HG03135 (cell line): ENCODE measurements around the gene CEP131.
"Not testable (repeated sequence)": the region's sequence is repeated elsewhere in the genome, so short reads cannot be mapped to it uniquely, and the experiment has no call there.

Source experiments
- ATAC-seq: cut with Tn5 transposase; IDR thresholded peaks from one replicate; pipeline ENCODE4 v1.9.1; 2021; ENCODE audit warnings: mild to moderate bottlenecking, moderate library complexity; ENCODE audit not compliant: unreplicated experiment

The CEP131 gene

GRCh38 chr17:81156866-81157805 is 65.6 kb downstream of the CEP131 start:
- no peak for ATAC-seq

GRCh38 chr17:81154961-81155360 is 67.8 kb downstream of the CEP131 start:
- ATAC-seq = no peak

- ATAC-seq = not testable (repeated sequence)
Measured at GRCh38 chr17:81154016-81154415, 68.7 kb downstream of the CEP131 start.

- ATAC-seq = no peak
Measured at GRCh38 chr17:81153340-81153803, 69.4 kb downstream of the CEP131 start.

GRCh38 chr17:81152288-81152828 is 70.4 kb downstream of the CEP131 start:
- ATAC-seq = no peak

- ATAC-seq = no peak
Measured at GRCh38 chr17:81151278-81151677, 71.5 kb downstream of the CEP131 start.

GRCh38 chr17:81150377-81151077 is 72.2 kb downstream of the CEP131 start:
- no peak for ATAC-seq

GRCh38 chr17:81148986-81149533 is 73.7 kb downstream of the CEP131 start:
- no peak for ATAC-seq

GRCh38 chr17:81148571-81148970 is 74.2 kb downstream of the CEP131 start:
- no peak for ATAC-seq

- ATAC-seq = no peak
Measured at GRCh38 chr17:81147701-81148100, 75.1 kb downstream of the CEP131 start.

- ATAC-seq = not testable (repeated sequence)
Measured at GRCh38 chr17:81146208-81146607, 76.6 kb downstream of the CEP131 start.

- ATAC-seq = no peak
Measured at GRCh38 chr17:81144423-81144781, 78.4 kb downstream of the CEP131 start.

- no peak for ATAC-seq
Measured at GRCh38 chr17:81143717-81144422, 78.9 kb downstream of the CEP131 start.

GRCh38 chr17:81143200-81143527 is 79.6 kb downstream of the CEP131 start:
- ATAC-seq = no peak

- ATAC-seq = no peak
Measured at GRCh38 chr17:81142301-81143199, 80.2 kb downstream of the CEP131 start.

- no peak for ATAC-seq
Measured at GRCh38 chr17:81140695-81141094, 82.1 kb downstream of the CEP131 start.

GRCh38 chr17:81140018-81140417 is 82.7 kb downstream of the CEP131 start:
- ATAC-seq = no peak
